NCI-H2196 (cell line): ENCODE data around the gene ZNF366.

Experiments used
- DNase-seq: peaks from one replicate; lab custom pipeline; 2025; ENCODE audit not compliant: unreplicated experiment; lab: John Stamatoyannopoulos, UW

Gene ZNF366

GRCh38 chr5:72519111-72519510 is 11.9 kb upstream of the ZNF366 start:
- no peak for DNase-seq

GRCh38 chr5:72518001-72518683 is 10.9 kb upstream of the ZNF366 start:
- DNase-seq: no peak

DNA sequence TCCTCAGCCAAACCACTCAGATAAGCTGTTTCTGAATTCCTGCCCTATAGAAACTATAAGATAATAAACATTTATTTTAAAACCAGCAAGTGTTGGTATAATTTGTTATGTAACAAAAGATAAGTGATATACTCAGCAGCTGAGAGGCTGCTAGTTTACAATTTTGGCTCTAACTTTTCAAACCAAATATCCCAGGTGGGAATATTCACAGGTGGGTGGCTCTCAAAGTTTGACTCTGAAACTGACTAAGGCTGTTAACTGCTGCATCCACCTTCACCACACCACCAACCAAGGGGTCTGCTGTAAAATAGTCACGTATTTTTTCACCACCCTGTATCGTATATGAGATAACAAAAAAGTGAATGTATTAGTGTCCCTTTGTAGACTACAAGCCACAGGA is 9.7 kb upstream of the ZNF366 start:
- DNase-seq: no peak

DNA sequence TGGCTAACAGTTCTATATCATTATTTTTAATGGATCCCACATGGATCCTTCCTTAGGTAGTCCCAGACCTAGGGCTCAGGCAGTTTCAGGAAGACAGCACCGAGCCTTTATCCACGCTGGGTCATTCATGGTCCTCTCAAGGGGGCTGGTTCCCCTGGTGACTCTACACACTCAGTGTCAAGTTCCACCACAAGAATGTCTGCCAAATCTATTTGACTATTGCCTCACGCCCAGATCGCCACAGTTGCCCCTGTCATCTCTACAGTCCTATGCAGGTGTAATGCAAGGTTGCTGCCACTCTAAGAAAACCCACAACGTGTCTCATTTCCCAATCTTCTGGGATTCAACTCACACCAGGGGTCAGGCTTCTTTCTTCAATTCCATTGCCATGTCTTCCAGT is 8.0 kb upstream of the ZNF366 start:
- DNase-seq: no peak

- DNase-seq: no peak
These were observed 5.3 kb upstream of the ZNF366 start for GRCh38 chr5:72512593-72512860.

DNA sequence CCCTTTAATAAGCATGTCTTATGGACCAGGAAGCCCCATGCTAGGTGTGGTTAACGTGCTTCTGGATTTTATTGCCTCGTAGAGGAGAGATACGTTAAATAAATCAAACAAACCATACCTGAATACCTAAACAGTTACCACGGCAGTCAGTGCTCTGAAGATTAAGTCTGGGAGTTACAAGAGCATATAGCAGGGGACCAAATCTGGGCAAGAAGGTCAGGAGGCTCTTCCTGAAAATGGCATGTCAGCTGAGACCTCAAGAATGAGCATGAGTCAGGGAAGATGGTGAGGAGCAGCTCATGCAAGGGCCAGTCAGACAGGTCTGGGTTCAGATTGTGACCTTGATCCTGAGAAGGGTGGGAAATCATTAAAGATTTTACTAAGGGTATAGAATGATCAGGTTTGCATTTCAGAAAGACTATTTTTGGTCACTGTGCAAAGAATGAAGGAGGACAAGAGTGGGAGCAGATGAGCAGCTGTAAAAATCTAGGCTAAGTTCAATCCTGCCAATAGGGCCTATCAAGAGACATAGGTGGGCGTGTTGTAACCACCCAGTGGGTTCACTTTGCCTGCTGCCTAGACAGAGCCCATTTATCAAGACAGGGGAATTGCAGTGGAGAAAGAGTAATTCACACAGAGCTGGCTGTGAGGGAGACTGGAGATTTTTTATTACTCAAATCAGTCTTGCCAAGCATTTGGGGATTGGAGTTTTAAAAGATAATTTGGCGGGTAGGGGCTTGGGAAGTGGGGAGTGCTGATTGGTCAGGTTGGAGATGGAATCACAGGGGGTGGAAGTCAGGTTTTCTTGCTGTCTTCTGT is 4.8 kb upstream of the ZNF366 start:
- DNase-seq: no peak

GRCh38 chr5:72511366-72511765 is 4.2 kb upstream of the ZNF366 start:
- no peak for DNase-seq

- no peak for DNase-seq
These were observed 3.5 kb upstream of the ZNF366 start for GRCh38 chr5:72510610-72511181.

DNA sequence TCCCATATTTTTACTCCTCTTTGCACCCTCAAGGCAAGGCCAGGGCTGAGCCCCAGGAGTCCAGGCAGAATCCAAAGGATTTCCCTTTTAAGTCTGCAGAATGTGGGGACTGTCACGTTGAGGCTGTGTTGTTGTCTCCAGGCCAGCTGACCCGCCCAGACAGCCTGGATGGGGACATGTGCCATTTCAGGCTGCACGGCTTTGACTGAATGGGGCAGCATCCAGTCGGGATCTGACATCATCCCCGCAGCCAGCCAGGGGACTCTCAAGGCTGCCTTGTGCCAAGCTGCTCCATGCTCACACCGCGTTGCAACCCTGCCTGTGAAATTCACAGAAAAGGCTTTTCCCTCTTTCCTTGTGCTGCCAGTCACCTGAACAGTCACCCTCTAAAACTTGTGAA is 2.2 kb upstream of the ZNF366 start:
- DNase-seq: no peak

GRCh38 chr5:72508241-72509170 is 1.3 kb upstream of the ZNF366 start:
- no peak for DNase-seq

GRCh38 chr5:72507907-72508238 is 663 bp upstream of the ZNF366 start:
- no peak for DNase-seq

DNA sequence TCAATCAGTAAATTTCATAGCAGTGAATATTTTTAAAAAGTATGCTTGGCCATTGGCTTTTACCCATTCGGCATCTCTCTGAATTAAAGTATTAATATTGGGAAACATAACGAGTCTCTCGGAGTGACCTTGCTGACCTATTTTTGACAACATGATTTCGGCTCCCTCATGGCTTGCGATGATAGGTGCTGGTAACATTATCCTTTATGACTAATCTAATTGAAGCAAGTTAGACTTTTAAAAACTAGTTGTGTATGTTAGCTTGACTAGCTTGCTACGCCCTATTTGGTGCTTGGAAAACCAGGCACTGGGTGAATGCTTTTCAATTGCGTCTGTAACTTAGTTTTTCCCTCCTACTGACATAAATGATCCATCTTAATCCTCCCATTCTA is 1.1 kb downstream of the ZNF366 start:
- DNase-seq: no peak

DNA sequence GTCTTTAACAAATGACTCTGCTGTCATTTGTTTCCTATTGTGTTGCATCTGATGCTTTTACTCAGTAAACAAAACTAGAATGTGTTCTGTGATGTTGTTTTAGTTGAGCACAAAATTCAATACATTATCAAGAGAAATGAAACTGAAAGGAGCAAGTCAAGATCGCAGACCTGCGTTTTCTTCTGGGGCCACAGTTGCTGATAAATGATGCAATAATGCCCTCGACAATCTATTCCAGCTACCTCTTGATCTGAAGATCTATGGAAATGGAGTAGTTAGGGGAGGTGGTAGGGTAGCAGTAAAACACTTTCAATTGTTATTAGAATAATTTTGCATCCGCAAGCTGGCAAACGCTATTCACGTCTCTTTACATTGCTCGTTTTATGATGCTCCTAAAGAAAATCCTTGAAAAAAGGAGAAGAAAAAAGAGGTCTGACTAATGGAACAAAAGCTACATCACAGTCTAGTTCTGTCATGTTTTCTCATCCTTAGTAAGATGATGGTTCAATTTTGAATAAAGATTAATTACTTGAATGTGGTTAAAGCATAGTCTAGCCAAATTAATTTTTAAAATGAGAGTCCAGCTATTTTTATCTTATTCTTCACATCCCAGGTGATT is 1.6 kb downstream of the ZNF366 start:
- no peak for DNase-seq

- DNase-seq: no peak
These were observed 2.2 kb downstream of the ZNF366 start for GRCh38 chr5:72505016-72505415.

- DNase-seq: no peak
These were observed 3.2 kb downstream of the ZNF366 start for GRCh38 chr5:72503888-72504491.

GRCh38 chr5:72501488-72501887 is 5.7 kb downstream of the ZNF366 start:
- DNase-seq: no peak

- DNase-seq: no peak
These were observed 7.5 kb downstream of the ZNF366 start for GRCh38 chr5:72499730-72500129.

DNA sequence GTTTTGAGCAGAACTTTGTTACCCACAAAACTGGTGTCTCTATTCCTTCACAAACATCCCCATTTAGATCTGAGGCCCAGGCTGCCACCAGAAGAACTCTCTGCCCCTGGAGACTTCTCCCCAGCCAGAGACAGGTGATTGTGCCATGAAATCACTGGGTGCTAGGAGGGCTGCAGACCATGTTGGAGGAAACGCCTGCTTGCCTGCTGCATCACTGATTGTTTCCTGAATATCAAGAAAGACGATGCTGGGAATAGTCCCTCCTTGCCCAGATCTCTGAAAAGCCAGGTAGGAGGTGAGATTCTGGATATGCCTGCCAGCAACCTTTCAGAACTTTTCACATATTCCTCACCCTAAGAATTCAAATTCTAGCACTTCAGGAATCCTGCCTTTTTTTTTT is 8.1 kb downstream of the ZNF366 start:
- DNase-seq: no peak

DNA sequence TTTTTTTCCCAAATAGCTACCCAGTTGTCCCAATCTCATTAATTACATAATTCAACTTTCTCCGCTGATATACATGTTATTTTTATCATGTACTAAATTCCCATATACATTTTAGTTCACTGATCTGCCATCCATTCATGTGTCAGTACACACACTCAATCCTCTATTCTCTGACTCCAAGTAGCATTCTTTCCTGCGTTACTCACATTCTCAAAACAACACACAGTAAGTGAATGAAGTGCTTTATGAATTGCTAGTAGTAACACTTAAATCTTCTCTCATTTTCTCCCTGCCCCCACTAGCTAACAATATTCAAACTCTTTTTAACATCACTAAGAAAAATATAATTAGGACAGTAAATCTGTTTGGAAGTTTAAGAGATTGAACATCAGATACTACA is 8.9 kb downstream of the ZNF366 start:
- DNase-seq: no peak

GRCh38 chr5:72497823-72498222 is 9.4 kb downstream of the ZNF366 start:
- DNase-seq: no peak

- DNase-seq: no peak
These were observed 11.8 kb downstream of the ZNF366 start for GRCh38 chr5:72495410-72495809.
